ENCODE measurements around the gene EDDM3A.

DNA sequence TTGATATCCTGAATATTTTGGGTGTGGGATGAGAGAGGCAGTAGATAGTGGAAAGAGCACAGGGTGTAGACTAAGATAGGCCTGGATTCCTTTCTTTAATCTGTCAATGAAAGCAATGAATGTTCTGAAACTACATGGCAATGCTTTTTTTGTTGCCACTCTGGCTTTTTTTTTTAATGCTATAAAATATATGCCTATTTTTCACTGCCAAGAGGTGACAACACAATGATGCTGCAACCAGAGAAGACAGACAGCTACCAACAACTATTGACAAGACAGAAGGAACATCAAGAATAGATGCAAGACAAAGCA, 47.7 kb upstream of the EDDM3A start:
- TF ChIP-seq, protein P1, sequence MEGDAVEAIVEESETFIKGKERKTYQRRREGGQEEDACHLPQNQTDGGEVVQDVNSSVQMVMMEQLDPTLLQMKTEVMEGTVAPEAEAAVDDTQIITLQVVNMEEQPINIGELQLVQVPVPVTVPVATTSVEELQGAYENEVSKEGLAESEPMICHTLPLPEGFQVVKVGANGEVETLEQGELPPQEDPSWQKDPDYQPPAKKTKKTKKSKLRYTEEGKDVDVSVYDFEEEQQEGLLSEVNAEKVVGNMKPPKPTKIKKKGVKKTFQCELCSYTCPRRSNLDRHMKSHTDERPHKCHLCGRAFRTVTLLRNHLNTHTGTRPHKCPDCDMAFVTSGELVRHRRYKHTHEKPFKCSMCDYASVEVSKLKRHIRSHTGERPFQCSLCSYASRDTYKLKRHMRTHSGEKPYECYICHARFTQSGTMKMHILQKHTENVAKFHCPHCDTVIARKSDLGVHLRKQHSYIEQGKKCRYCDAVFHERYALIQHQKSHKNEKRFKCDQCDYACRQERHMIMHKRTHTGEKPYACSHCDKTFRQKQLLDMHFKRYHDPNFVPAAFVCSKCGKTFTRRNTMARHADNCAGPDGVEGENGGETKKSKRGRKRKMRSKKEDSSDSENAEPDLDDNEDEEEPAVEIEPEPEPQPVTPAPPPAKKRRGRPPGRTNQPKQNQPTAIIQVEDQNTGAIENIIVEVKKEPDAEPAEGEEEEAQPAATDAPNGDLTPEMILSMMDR (optimal IDR thresholded peaks at IDR 0.05 in 1 of 3, IDR thresholded peaks at IDR 0.05 in 1 of 3, conservative IDR thresholded peaks at IDR 0.05 in 1 of 3; ENCODE audit: extremely low read depth in 1 of 3, insufficient read depth in 2 of 3, low read length in 3 of 3): no peak
- no peak for TF ChIP-seq EZH2 (IDR thresholded peaks at IDR 0.05; ENCODE audit: low read length)

All from keratinocyte (primary cell).